NOMO-1 treated with DMSO at 0.1 percent for 48 hours (cell line): ENCODE measurements around the gene LRTM1.

Source experiments
- DNase-seq: peaks from one replicate; lab custom pipeline; 2025; ENCODE audit not compliant: unreplicated experiment; lab: John Stamatoyannopoulos, UW

LRTM1 gene

GRCh38 chr3:54928046-54928770 lies at the start of gene LRTM1:
LRTM1 (minus strand) TSS chr3:54928059; CDS start chr3:54927911, 148 bp downstream.
- no peak for DNase-seq

- no peak for DNase-seq
These were observed 49.6 kb upstream of the LRTM1 start for GRCh38 chr3:54977439-54977838.

- no peak for DNase-seq
These were observed 43.0 kb upstream of the LRTM1 start for GRCh38 chr3:54970895-54971294.

- DNase-seq: no peak
These were observed 41.8 kb upstream of the LRTM1 start for GRCh38 chr3:54969652-54970051.

- DNase-seq: no peak
These were observed 40.8 kb upstream of the LRTM1 start for GRCh38 chr3:54968546-54969172.

GRCh38 chr3:54967731-54968161 lies 39.9 kb upstream of the LRTM1 start:
- DNase-seq: peak; percentile 90

GRCh38 chr3:54966979-54967378 lies 39.1 kb upstream of the LRTM1 start:
- DNase-seq: no peak

GRCh38 chr3:54965746-54966145 lies 37.9 kb upstream of the LRTM1 start:
- no peak for DNase-seq

- no peak for DNase-seq
These were observed 36.2 kb upstream of the LRTM1 start for GRCh38 chr3:54964081-54964480.

- peak; percentile 67 for DNase-seq
These were observed 35.8 kb upstream of the LRTM1 start for GRCh38 chr3:54963641-54964040.

- DNase-seq: no peak
These were observed 34.3 kb upstream of the LRTM1 start for GRCh38 chr3:54962200-54962599.

GRCh38 chr3:54960701-54961100 lies 32.8 kb upstream of the LRTM1 start:
- DNase-seq: no peak

GRCh38 chr3:54960082-54960481 lies 32.2 kb upstream of the LRTM1 start:
- DNase-seq: no peak

- no peak for DNase-seq
These were observed 29.9 kb upstream of the LRTM1 start for GRCh38 chr3:54957711-54958110.

- no peak for DNase-seq
These were observed 28.1 kb upstream of the LRTM1 start for GRCh38 chr3:54955941-54956340.

- no peak for DNase-seq
These were observed 27.6 kb upstream of the LRTM1 start for GRCh38 chr3:54955496-54955895.

- DNase-seq: no peak
These were observed 26.7 kb upstream of the LRTM1 start for GRCh38 chr3:54954521-54954920.

GRCh38 chr3:54954022-54954421 lies 26.2 kb upstream of the LRTM1 start:
- DNase-seq: no peak

- DNase-seq: peak; percentile 23
These were observed 23.5 kb upstream of the LRTM1 start for GRCh38 chr3:54951405-54951804.

- DNase-seq: no peak
These were observed 22.6 kb upstream of the LRTM1 start for GRCh38 chr3:54950391-54951003.

GRCh38 chr3:54949491-54950044 lies 21.7 kb upstream of the LRTM1 start:
- no peak for DNase-seq
